NCI-H128 (cell line): ENCODE measurements around the gene DHX16.

ENCODE experiments used
- DNase-seq: peaks from one replicate; lab custom pipeline; 2025; ENCODE audit not compliant: unreplicated experiment; lab: John Stamatoyannopoulos, UW

Gene DHX16

GRCh38 chr6:30641048-30641447 is 31.8 kb downstream of the DHX16 start:
- DNase-seq, result no peak

- DNase-seq, result no peak
Measured at GRCh38 chr6:30640481-30640880, 32.3 kb downstream of the DHX16 start.

GRCh38 chr6:30635834-30636233 is 37.0 kb downstream of the DHX16 start:
- DNase-seq, result no peak

- DNase-seq, result peak; percentile 28
Measured at GRCh38 chr6:30626484-30627366, 46.1 kb downstream of the DHX16 start, which contains the start of gene ATAT1. Gene ATAT1, plus strand, starts transcription at chr6:30626874.

GRCh38 chr6:30625511-30625910 is 47.3 kb downstream of the DHX16 start:
- DNase-seq, result no peak

GRCh38 chr6:30619561-30619960 is 53.2 kb downstream of the DHX16 start:
- no peak for DNase-seq

GRCh38 chr6:30618270-30618797 is 54.5 kb downstream of the DHX16 start:
- DNase-seq, result no peak

GRCh38 chr6:30617565-30618269 is 55.1 kb downstream of the DHX16 start, which contains the start of gene MRPS18B:
Gene MRPS18B, plus strand, starts transcription at chr6:30617840. Its CDS starts 26 bp downstream, at chr6:30617866.
- peak; percentile 97 for DNase-seq

- peak; percentile 99 for DNase-seq
Measured at GRCh38 chr6:30616811-30617564, 55.8 kb downstream of the DHX16 start, which contains the start of gene PPP1R10. Gene PPP1R10, minus strand, starts transcription at chr6:30617243. Its CDS starts 7,299 bp downstream, at chr6:30609944.

GRCh38 chr6:30615958-30616810 is 56.6 kb downstream of the DHX16 start:
- DNase-seq, result peak; percentile 17

- DNase-seq, result peak; percentile 40
Measured at GRCh38 chr6:30615219-30615957, 57.4 kb downstream of the DHX16 start.

GRCh38 chr6:30614843-30615218 is 58.0 kb downstream of the DHX16 start:
- DNase-seq, result peak; percentile 87

- no peak for DNase-seq
Measured at GRCh38 chr6:30614044-30614842, 58.6 kb downstream of the DHX16 start.

- DNase-seq, result no peak
Measured at GRCh38 chr6:30613251-30614043, 59.4 kb downstream of the DHX16 start.

- DNase-seq, result no peak
Measured at GRCh38 chr6:30612687-30613248, 60.0 kb downstream of the DHX16 start.

- DNase-seq, result no peak
Measured at GRCh38 chr6:30612213-30612612, 60.6 kb downstream of the DHX16 start.

- no peak for DNase-seq
Measured at GRCh38 chr6:30611856-30612194, 61.0 kb downstream of the DHX16 start.
